Hepatic stellate cell (primary cell): ENCODE measurements around the gene PLEKHA6.
"Not testable (repeated sequence)": the region's sequence is repeated elsewhere in the genome, so short reads cannot be mapped to it uniquely, and the experiment has no call there.

Source experiments
- DNase-seq: peaks from one replicate; pipeline ENCODE4 v3.0.0; 2011; ENCODE audit warnings: low spot score

Gene PLEKHA6

GRCh38 chr1:204335085-204335484 is 24.6 kb downstream of the PLEKHA6 start:
- no peak for DNase-seq

GRCh38 chr1:204334455-204334854 is 25.3 kb downstream of the PLEKHA6 start:
- DNase-seq: no peak

GRCh38 chr1:204333427-204333826 is 26.3 kb downstream of the PLEKHA6 start:
- no peak for DNase-seq

- no peak for DNase-seq
These were observed 27.8 kb downstream of the PLEKHA6 start for GRCh38 chr1:204331847-204332487.

GRCh38 chr1:204331275-204331674 is 28.5 kb downstream of the PLEKHA6 start:
- no peak for DNase-seq

GRCh38 chr1:204327870-204328269 is 31.9 kb downstream of the PLEKHA6 start:
- not testable (repeated sequence) for DNase-seq

- DNase-seq: no peak
These were observed 32.4 kb downstream of the PLEKHA6 start for GRCh38 chr1:204327359-204327758.

- DNase-seq: no peak
These were observed 32.9 kb downstream of the PLEKHA6 start for GRCh38 chr1:204326771-204327300.

GRCh38 chr1:204325944-204326343 is 33.8 kb downstream of the PLEKHA6 start:
- no peak for DNase-seq

- DNase-seq: no peak
These were observed 35.8 kb downstream of the PLEKHA6 start for GRCh38 chr1:204323887-204324286.

GRCh38 chr1:204322339-204322868 is 37.3 kb downstream of the PLEKHA6 start:
- DNase-seq: no peak

- no peak for DNase-seq
These were observed 38.1 kb downstream of the PLEKHA6 start for GRCh38 chr1:204321665-204322064.

GRCh38 chr1:204321051-204321450 is 38.7 kb downstream of the PLEKHA6 start:
- DNase-seq: no peak

- peak; percentile 50 for DNase-seq
These were observed 39.3 kb downstream of the PLEKHA6 start for GRCh38 chr1:204320382-204320804.

GRCh38 chr1:204319462-204319861 is 40.3 kb downstream of the PLEKHA6 start:
- DNase-seq: peak; percentile 69

GRCh38 chr1:204319027-204319426 is 40.7 kb downstream of the PLEKHA6 start:
- DNase-seq: no peak

GRCh38 chr1:204318324-204318723 is 41.4 kb downstream of the PLEKHA6 start:
- no peak for DNase-seq

- no peak for DNase-seq
These were observed 42.6 kb downstream of the PLEKHA6 start for GRCh38 chr1:204317170-204317569.

GRCh38 chr1:204316164-204316563 is 43.6 kb downstream of the PLEKHA6 start:
- no peak for DNase-seq

GRCh38 chr1:204314893-204315658 is 44.7 kb downstream of the PLEKHA6 start:
- DNase-seq: no peak

GRCh38 chr1:204314171-204314892 is 45.4 kb downstream of the PLEKHA6 start:
- no peak for DNase-seq

- DNase-seq: no peak
These were observed 46.1 kb downstream of the PLEKHA6 start for GRCh38 chr1:204313675-204314074.
